IPS DF 6.9 (cell line): ENCODE results near the gene DCDC2.
A peak's percentile ranks its signal among the peaks of the same experiment; 100 is the strongest.
"Not testable (repeated sequence)": the region's sequence is repeated elsewhere in the genome, so short reads cannot be mapped to it uniquely, and the experiment has no call there.

Experiments
- DNase-seq: peaks from one replicate; pipeline ENCODE4 v3.0.0-alpha.2; 2013; ENCODE audit warnings: low read depth, low spot score
- H3K27ac ChIP-seq: one replicate; pipeline ENCODE4 v1.5.1; 2013; ENCODE audit warnings: low read length, control low read depth
- H3K27me3 ChIP-seq: 2 replicates; pipeline ENCODE4 v1.6.1; 2013; ENCODE audit warnings: mild to moderate bottlenecking, low read length; ENCODE audit not compliant: control insufficient read depth, insufficient read depth
- H3K36me3 ChIP-seq: 2 replicates; pipeline ENCODE4 v1.6.1; 2013; ENCODE audit warnings: low read length; ENCODE audit not compliant: control insufficient read depth, insufficient read depth
- H3K4me1 ChIP-seq: 2 replicates; pipeline ENCODE4 v1.6.1; 2013; ENCODE audit warnings: low read length; ENCODE audit not compliant: control insufficient read depth, insufficient read depth
- H3K4me3 ChIP-seq: 2 replicates; pipeline ENCODE4 v1.5.1; 2013; ENCODE audit warnings: mild to moderate bottlenecking, low read length
- H3K9me3 ChIP-seq: 2 replicates; pipeline ENCODE4 v1.6.1; 2013; ENCODE audit warnings: low read length, inconsistent platforms; ENCODE audit not compliant: control insufficient read depth, insufficient read depth
- WGBS: extraction: QIAGEN DNeasy Blood & Tissue Kit; methylation state at CpG from one replicate; pipeline ENCODE4 v1.1.7; 2013; ENCODE audit warnings: mixed read lengths, missing lambda C conversion rate; ENCODE audit not compliant: insufficient read length, insufficient coverage; 5-methylcytosine and 5-hydroxymethylcytosine counted together

DCDC2 gene

GRCh38 chr6:24357336-24358218 is at the start of gene DCDC2:
Gene DCDC2, minus strand, starts transcription at chr6:24358059. Its CDS starts 309 bp downstream, at chr6:24357750.
- DNase-seq, result no peak
- Histone ChIP-seq H3K4me3 (peak within 1 kb of the TSS; percentile 7; the same call in 1 of the 2 replicates), H3K27me3 (no peaks in the 10 kb centered on the region), H3K36me3 (no peaks in the 10 kb centered on the region), H3K27ac (no peak within 1 kb of the TSS), H3K9me3 (no peaks in the 10 kb centered on the region), H3K4me1 (no peaks in the 10 kb centered on the region)
- WGBS, result no CpG with 5 or more reads among the region's 61 CpGs

- Histone ChIP-seq H3K4me3 (peak overlapping the region; percentile 14; the same call in 1 of the 2 replicates), H3K9me3 (no peaks in the 10 kb centered on the region), H3K27ac (no peak overlapping the region)
These were observed 47.4 kb upstream of the DCDC2 start for GRCh38 chr6:24405262-24405661.

GRCh38 chr6:24403501-24403824 is 45.6 kb upstream of the DCDC2 start:
- no peak for DNase-seq
- Histone ChIP-seq H3K9me3 (no peaks in the 10 kb centered on the region), H3K4me3 (peak overlapping the region; percentile 100), H3K4me1 (peaks cover 6% of the 10 kb centered on the region; the same call in 1 of the 2 replicates), H3K36me3 (peaks cover 8% of the 10 kb centered on the region; the same call in 1 of the 2 replicates), H3K27ac (no peak overlapping the region), H3K27me3 (no peaks in the 10 kb centered on the region)
- no CpG with 5 or more reads among the region's 12 CpGs for WGBS

More at GRCh38 chr6:24405262-24405661, 47.4 kb upstream of the DCDC2 start:
- WGBS, result no CpG with 5 or more reads among the region's 5 CpGs
- no peak for DNase-seq
- peaks cover 2% of the 10 kb centered on the region; the same call in 1 of the 2 replicates for H3K4me1 ChIP-seq
- H3K27me3 ChIP-seq, result no peaks in the 10 kb centered on the region
- peaks cover 8% of the 10 kb centered on the region; the same call in 1 of the 2 replicates for H3K36me3 ChIP-seq

- Histone ChIP-seq H3K27me3 (no peaks in the 10 kb centered on the region), H3K4me3 (peak within 1 kb of the TSS; percentile 100), H3K9me3 (no peaks in the 10 kb centered on the region), H3K36me3 (peaks cover 8% of the 10 kb centered on the region; the same call in 1 of the 2 replicates), H3K27ac (no peak within 1 kb of the TSS), H3K4me1 (peaks cover 6% of the 10 kb centered on the region; the same call in 1 of the 2 replicates)
- DNase-seq, result peak; percentile 66
- WGBS, result no CpG with 5 or more reads among the region's 63 CpGs
These were observed 45.0 kb upstream of the DCDC2 start, which contains the start of gene MRS2 for GRCh38 chr6:24402697-24403500. Gene MRS2, plus strand, starts transcription at chr6:24402936. Its CDS starts 111 bp downstream, at chr6:24403047.

GRCh38 chr6:24401458-24401857 is 43.6 kb upstream of the DCDC2 start:
- no peak overlapping the region for H3K4me3 ChIP-seq
- no peak overlapping the region for H3K27ac ChIP-seq
- H3K36me3 ChIP-seq, result 0 out of 2 replicates have a peak, but pooled peaks cover 5% of the 10 kb centered on the region
- WGBS, result no CpG with 5 or more reads among the region's 4 CpGs
- no peaks in the 10 kb centered on the region for H3K27me3 ChIP-seq
- no peak for DNase-seq
- no peaks in the 10 kb centered on the region; the same call in 1 of the 2 replicates for H3K9me3 ChIP-seq
- H3K4me1 ChIP-seq, result peaks cover 6% of the 10 kb centered on the region; the same call in 1 of the 2 replicates

- no CpG with 5 or more reads among the region's 17 CpGs for WGBS
- DNase-seq, H3K36me3 ChIP-seq, H3K4me3 ChIP-seq, H3K27ac ChIP-seq, H3K4me1 ChIP-seq, H3K9me3 ChIP-seq, H3K27me3 ChIP-seq: not testable (repeated sequence)
These were observed 42.5 kb upstream of the DCDC2 start for GRCh38 chr6:24400045-24401039.

GRCh38 chr6:24397631-24398030 is 39.8 kb upstream of the DCDC2 start:
- Histone ChIP-seq H3K27me3 (no peaks in the 10 kb centered on the region), H3K4me1 (peaks cover 4% of the 10 kb centered on the region; the same call in 1 of the 2 replicates), H3K4me3 (no peak overlapping the region), H3K27ac (no peak overlapping the region), H3K9me3 (no peaks in the 10 kb centered on the region; the same call in 1 of the 2 replicates), H3K36me3 (no peaks in the 10 kb centered on the region)
- no peak for DNase-seq
- no CpG with 5 or more reads among the region's 1 CpG for WGBS

- no peak overlapping the region for H3K4me3 ChIP-seq
- no peaks in the 10 kb centered on the region for H3K36me3 ChIP-seq
- no peaks in the 10 kb centered on the region for H3K27me3 ChIP-seq
- no peak overlapping the region for H3K27ac ChIP-seq
- H3K9me3 ChIP-seq, result no peaks in the 10 kb centered on the region; the same call in 1 of the 2 replicates
- peaks cover 4% of the 10 kb centered on the region; the same call in 1 of the 2 replicates for H3K4me1 ChIP-seq
- DNase-seq, result no peak
- no CpG with 5 or more reads among the region's 1 CpG for WGBS
These were observed 39.0 kb upstream of the DCDC2 start for GRCh38 chr6:24396824-24397223.

GRCh38 chr6:24394780-24395437 is 37.0 kb upstream of the DCDC2 start:
- Histone ChIP-seq H3K27me3 (no peaks in the 10 kb centered on the region), H3K36me3 (no peaks in the 10 kb centered on the region), H3K27ac (no peak overlapping the region), H3K4me3 (no peak overlapping the region), H3K4me1 (peaks cover 4% of the 10 kb centered on the region; the same call in 1 of the 2 replicates), H3K9me3 (no peaks in the 10 kb centered on the region; the same call in 1 of the 2 replicates)
- no peak for DNase-seq
- no CpG with 5 or more reads among the region's 4 CpGs for WGBS
